ENCODE data around the gene TEX48. TPM values are rescaled to one million over a fixed set of nuclear protein-coding genes. Genes with fewer than 3 reads are reported as not detected.

The TEX48 gene
- polyA plus RNA-seq, 2 of the 4 experiments (the other 2 are of a cell fraction), result not detected

GRCh38 chr9:114631166-114631565 lies 50.8 kb downstream of the TEX48 start:
- ChIA-PET POLR2A (no interaction called here), CTCF (interaction anchor here (1.1 kb wide), 1 partner anchor 22 kb away, joined by 3 read pairs; no protein-coding TSS in a partner anchor)
- Histone ChIP-seq H3K4me2 (no peak overlapping the region), H3K9me3 (no peaks in the 10 kb centered on the region), H3K4me3 (no peak overlapping the region), H3K4me1 (no peaks in the 10 kb centered on the region), H3K27ac (no peak overlapping the region)
- ATAC-seq, result no peak
- WGBS (ENCODE audit: missing lambda C conversion rate), result 3% methylated on average over 2 of the region's 2 CpGs
- TF ChIP-seq EHF (CRISPR knock-in tag; IDR thresholded peaks at IDR 0.05) (no peak), RAD21 (conservative IDR thresholded peaks at IDR 0.05 in 1 of 2, IDR thresholded peaks at IDR 0.05 in 1 of 2) (no peak), MYC (IDR thresholded peaks at IDR 0.05; ENCODE audit: borderline replicate concordance, low read length) (no peak), MAX (IDR thresholded peaks at IDR 0.05) (no peak)
- no peak for DNase-seq (ENCODE audit: low read depth in 1 of 2, low spot score in 1 of 2)
- no peak for FAIRE-seq

GRCh38 chr9:114629563-114630090 lies 52.4 kb downstream of the TEX48 start:
- H3K4me2 ChIP-seq, result no peak overlapping the region
- H3K4me1 ChIP-seq, result no peaks in the 10 kb centered on the region
- POLR2A ChIA-PET, result interaction anchor here (1.2 kb wide), 1 partner anchor 42 kb away, joined by 4 read pairs; the partner anchor contains the start of gene ATP6V1G1
- CTCF ChIA-PET, result interaction anchor here (0.8 to 4.5 kb wide), 7 partner anchors 12 to 224 kb away, joined by 3 to 16 read pairs (median 4); no protein-coding TSS in a partner anchor
- no peak for FAIRE-seq
- 78% methylated on average over 7 of the region's 7 CpGs for WGBS (ENCODE audit: missing lambda C conversion rate)
- TF ChIP-seq GATA3 (IDR thresholded peaks at IDR 0.05; ENCODE audit: borderline replicate concordance) (no peak), EHF (CRISPR knock-in tag; IDR thresholded peaks at IDR 0.05) (no peak), CBX2 (IDR thresholded peaks at IDR 0.05; ENCODE audit: borderline replicate concordance, low read depth) (no peak), FOSB (CRISPR knock-in tag; IDR thresholded peaks at IDR 0.05) (no peak), NR3C1 (IDR thresholded peaks at IDR 0.05) (no peak), CHD4 (IDR thresholded peaks at IDR 0.05; ENCODE audit: borderline replicate concordance) (no peak), HES2 (IDR thresholded peaks at IDR 0.05) (no peak), E2F6 (IDR thresholded peaks at IDR 0.05; ENCODE audit: borderline replicate concordance, low read depth) (no peak), JUN (IDR thresholded peaks at IDR 0.05) (no peak), FOXS1 (CRISPR knock-in tag; IDR thresholded peaks at IDR 0.05) (no peak), MYC (IDR thresholded peaks at IDR 0.05; ENCODE audit: borderline replicate concordance, low read length) (no peak), NFE2L2 (conservative IDR thresholded peaks at IDR 0.05; ENCODE audit: low read length) (no peak), MAX (IDR thresholded peaks at IDR 0.05) (no peak)
- no peaks in the 10 kb centered on the region for H3K9me3 ChIP-seq
- no peak for DNase-seq (ENCODE audit: low read depth in 1 of 2, low spot score in 1 of 2)
- H3K4me3 ChIP-seq, result no peak overlapping the region
- ATAC-seq, result no peak
- no peak overlapping the region for H3K27ac ChIP-seq

- FAIRE-seq (no peak), ATAC-seq (no peak), DNase-seq (ENCODE audit: low read depth in 1 of 2, low spot score in 1 of 2) (no peak)
- no peak for TF ChIP-seq RCOR1 (IDR thresholded peaks at IDR 0.05; ENCODE audit: low read depth, low read length)
- no peak for TF ChIP-seq MYC (IDR thresholded peaks at IDR 0.05; ENCODE audit: borderline replicate concordance, low read length)
- no peak for TF ChIP-seq FOSL2 (IDR thresholded peaks at IDR 0.05)
- no peak for TF ChIP-seq FOSL2 (CRISPR knock-in tag; IDR thresholded peaks at IDR 0.05)
- TF ChIP-seq REST (IDR thresholded peaks at IDR 0.05), result no peak
- no peak for TF ChIP-seq CHD2 (IDR thresholded peaks at IDR 0.05; ENCODE audit: low read length, partially characterized antibody)
- no peak for TF ChIP-seq HOXB13 (CRISPR knock-in tag; IDR thresholded peaks at IDR 0.05; ENCODE audit: low read depth)
- TF ChIP-seq GATA3 (IDR thresholded peaks at IDR 0.05; ENCODE audit: borderline replicate concordance), result no peak
- no peak for TF ChIP-seq NR3C1 (IDR thresholded peaks at IDR 0.05)
- no peak for TF ChIP-seq MAZ (IDR thresholded peaks at IDR 0.05; ENCODE audit: borderline replicate concordance, low read depth, low read length)
- no peak for TF ChIP-seq MAFK (IDR thresholded peaks at IDR 0.05; ENCODE audit: partially characterized antibody)
- POLR2A ChIA-PET, result no interaction called here
- WGBS (ENCODE audit: missing lambda C conversion rate), result 70% methylated on average over 1 of the region's 1 CpG
- Histone ChIP-seq H3K4me1 (peaks cover under 1% of the 10 kb centered on the region; the same call in 1 of the 3 replicates), H3K4me2 (no peak overlapping the region), H3K27ac (no peak overlapping the region), H3K4me3 (no peak overlapping the region), H3K9me3 (no peaks in the 10 kb centered on the region)
- CTCF ChIA-PET, result interaction anchor here (2.2 to 4.5 kb wide), 2 partner anchors 26 to 193 kb away, joined by 10 to 16 read pairs; no protein-coding TSS in a partner anchor
Observed at GRCh38 chr9:114627553-114627952, 54.4 kb downstream of the TEX48 start.

Data from A549 (cell line).